IPS-15b (cell line): ENCODE measurements around the gene RADIL.

Source experiments
- H3K27me3 ChIP-seq: one replicate; pipeline ENCODE4 v1.6.1; 2013; ENCODE audit warnings: low read length; ENCODE audit not compliant: control insufficient read depth, insufficient read depth
- H3K36me3 ChIP-seq: one replicate; pipeline ENCODE4 v1.6.1; 2013; ENCODE audit warnings: low read length; ENCODE audit not compliant: control insufficient read depth, insufficient read depth
- H3K4me1 ChIP-seq: one replicate; pipeline ENCODE4 v1.6.1; 2013; ENCODE audit warnings: mild to moderate bottlenecking, low read length; ENCODE audit not compliant: control insufficient read depth, insufficient read depth
- H3K4me3 ChIP-seq: one replicate; pipeline ENCODE4 v1.5.1; 2013; ENCODE audit warnings: low read depth, low read length
- H3K9ac ChIP-seq: one replicate; pipeline ENCODE4 v1.6.1; 2013; ENCODE audit warnings: low read depth, mild to moderate bottlenecking, low read length
- H3K9me3 ChIP-seq: one replicate; pipeline ENCODE4 v1.6.1; 2013; ENCODE audit warnings: mild to moderate bottlenecking, low read length; ENCODE audit not compliant: control insufficient read depth, insufficient read depth

The RADIL gene

DNA sequence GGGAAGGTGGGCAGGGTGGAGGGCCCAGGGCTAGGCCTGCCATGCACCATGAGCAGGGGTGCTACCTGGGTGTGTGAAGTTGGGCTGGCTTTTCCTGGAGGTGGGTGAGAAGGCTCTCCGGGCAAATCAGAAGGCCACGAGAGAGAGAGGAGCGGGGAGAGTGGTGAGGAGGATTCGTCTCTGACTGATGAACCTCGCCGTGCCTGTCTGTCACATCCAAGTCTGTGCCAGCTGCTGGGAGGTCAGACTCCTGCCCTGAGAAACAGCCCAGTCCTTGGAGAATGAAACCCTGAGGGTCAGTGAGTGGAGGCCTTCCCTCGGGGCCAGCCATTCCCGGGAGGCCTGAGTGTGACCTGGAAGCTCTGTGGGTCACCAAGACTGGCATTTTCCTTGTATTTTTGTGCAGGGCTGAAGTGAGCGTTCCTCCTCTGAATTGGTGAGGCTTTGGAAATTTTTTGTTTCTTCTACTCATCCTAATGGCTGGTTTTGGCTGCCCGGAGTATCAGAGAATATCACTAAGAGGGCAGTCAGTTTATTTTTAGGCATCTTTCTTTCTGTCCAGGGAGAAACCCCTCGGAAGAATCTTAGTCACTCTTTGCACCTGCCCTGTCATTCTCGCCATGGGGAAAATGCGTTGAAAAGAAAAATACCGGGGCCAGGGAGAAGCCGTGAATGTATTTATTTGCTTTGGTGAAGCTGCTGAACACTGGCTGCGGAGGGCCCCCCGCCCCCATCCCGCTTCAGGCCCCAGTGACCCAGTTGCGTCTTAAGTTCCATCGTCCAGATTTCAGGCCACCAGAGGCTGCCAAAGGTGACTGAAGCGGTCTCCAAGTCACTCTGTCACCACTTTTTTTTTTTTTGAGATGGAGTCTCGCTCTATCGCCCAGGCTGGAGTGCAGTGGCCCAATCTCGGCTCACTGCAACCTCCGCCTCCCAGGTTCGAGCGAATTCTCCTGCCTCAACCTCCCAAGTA is 114.6 kb downstream of the RADIL start:
- H3K9me3 ChIP-seq: no peaks in the 10 kb centered on the region
- H3K27me3 ChIP-seq: no peaks in the 10 kb centered on the region
- peak overlapping the region; percentile 37 for H3K9ac ChIP-seq
- H3K4me3 ChIP-seq: no peak overlapping the region
- peaks cover 2% of the 10 kb centered on the region for H3K36me3 ChIP-seq
- no peaks in the 10 kb centered on the region for H3K4me1 ChIP-seq

DNA sequence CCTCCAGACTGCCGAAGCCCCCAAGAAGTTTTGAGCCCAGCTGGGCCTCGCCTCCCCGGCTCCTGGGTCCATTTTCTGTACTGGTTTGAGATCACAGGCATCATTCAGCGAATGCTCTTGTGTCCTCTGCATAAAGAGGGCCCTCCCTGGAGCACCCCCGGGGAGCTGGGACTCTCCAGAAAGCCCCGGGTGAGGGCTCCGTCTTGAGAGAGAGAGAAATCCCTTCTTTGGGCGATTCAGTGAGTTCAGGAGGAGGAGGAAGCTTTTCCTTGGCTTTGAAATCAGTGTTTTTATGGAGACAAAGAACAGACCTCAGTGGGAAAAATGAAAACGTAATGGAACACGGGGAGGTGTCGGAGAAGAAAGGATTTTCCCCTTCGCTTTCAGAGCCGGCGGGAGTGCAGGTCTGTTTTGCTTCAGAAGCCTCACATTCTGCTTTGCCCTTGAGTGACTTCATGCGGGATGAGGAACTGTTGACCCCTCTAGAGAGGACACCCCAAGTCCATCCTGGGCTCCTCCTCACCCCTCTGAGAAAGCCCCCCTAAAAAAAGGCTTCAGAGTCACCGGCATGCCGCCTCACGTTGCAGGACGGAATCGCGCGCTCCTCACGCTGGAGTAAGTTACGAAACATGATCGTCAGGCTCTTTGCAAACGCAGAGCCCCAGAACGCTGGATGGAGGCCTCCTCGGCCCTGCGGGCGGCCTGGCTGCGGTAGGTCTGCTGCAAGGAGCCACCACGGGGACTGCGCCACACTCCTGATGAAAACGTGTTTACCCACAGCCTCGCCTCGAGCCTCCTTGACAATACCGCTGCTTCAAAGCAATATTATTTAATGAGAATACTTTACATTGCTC is 116.6 kb downstream of the RADIL start:
- Histone ChIP-seq H3K36me3 (peaks cover 10% of the 10 kb centered on the region), H3K27me3 (no peaks in the 10 kb centered on the region), H3K9ac (no peak overlapping the region), H3K4me3 (no peak overlapping the region), H3K4me1 (no peaks in the 10 kb centered on the region), H3K9me3 (no peaks in the 10 kb centered on the region)

GRCh38 chr7:4765776-4766490 is 117.6 kb downstream of the RADIL start:
- Histone ChIP-seq H3K4me1 (no peaks in the 10 kb centered on the region), H3K9ac (no peak overlapping the region), H3K27me3 (no peaks in the 10 kb centered on the region), H3K9me3 (no peaks in the 10 kb centered on the region), H3K4me3 (no peak overlapping the region), H3K36me3 (peaks cover 10% of the 10 kb centered on the region)

DNA sequence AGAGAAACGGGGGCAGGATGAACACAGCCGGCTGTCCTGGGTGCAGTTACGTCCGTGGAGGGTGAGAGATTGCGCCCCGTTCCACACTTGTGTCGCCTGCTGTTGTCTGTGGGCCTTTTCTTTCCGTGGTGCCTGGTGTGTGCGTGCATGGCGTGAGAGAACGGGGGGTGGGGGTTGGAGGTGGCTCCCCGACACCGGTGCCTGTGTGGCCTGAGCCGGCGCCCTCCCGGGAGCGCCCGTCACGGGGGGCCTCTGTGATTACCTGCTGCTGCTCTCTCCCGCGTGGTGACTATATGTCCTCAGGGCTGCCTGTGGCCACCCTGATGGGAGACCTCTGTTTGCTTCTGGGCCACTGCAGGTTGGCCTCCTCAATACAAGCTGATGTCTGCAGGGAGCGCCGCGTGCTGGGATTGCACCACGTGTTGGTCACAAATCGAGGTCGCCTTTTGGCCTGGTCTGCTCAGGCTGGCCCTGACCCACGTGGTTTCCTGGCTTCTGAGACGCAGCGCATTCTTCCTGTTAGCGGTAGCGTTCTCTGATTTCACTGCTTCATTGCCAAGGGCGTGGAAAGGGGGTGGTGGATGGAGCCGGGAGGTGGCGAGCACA is 119.0 kb downstream of the RADIL start:
- Histone ChIP-seq H3K27me3 (no peaks in the 10 kb centered on the region), H3K4me3 (no peak overlapping the region), H3K9ac (no peak overlapping the region), H3K9me3 (no peaks in the 10 kb centered on the region), H3K4me1 (no peaks in the 10 kb centered on the region), H3K36me3 (peaks cover 10% of the 10 kb centered on the region)

DNA sequence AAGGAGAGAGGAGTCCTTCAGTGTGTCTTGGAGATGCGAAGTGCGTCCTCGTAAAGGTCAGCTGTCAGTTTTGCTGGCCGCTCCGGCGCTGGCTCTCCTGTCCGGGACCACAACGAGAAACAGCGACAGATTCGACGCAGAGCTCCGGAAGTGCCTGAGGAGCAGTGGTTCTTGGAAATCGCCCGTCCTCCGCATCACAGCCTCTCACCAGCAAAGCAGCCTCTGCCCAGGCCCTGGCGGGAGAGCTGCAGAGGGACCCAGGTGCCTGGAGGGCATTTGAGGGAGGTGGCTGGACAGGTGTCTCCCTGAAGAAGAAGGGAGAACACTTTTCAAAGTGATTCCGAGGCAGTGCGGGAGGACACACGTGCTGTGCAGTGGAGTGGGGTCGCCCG is 119.7 kb downstream of the RADIL start:
- peaks cover 10% of the 10 kb centered on the region for H3K36me3 ChIP-seq
- no peak overlapping the region for H3K4me3 ChIP-seq
- no peaks in the 10 kb centered on the region for H3K4me1 ChIP-seq
- no peaks in the 10 kb centered on the region for H3K9me3 ChIP-seq
- H3K9ac ChIP-seq: no peak overlapping the region
- no peaks in the 10 kb centered on the region for H3K27me3 ChIP-seq

DNA sequence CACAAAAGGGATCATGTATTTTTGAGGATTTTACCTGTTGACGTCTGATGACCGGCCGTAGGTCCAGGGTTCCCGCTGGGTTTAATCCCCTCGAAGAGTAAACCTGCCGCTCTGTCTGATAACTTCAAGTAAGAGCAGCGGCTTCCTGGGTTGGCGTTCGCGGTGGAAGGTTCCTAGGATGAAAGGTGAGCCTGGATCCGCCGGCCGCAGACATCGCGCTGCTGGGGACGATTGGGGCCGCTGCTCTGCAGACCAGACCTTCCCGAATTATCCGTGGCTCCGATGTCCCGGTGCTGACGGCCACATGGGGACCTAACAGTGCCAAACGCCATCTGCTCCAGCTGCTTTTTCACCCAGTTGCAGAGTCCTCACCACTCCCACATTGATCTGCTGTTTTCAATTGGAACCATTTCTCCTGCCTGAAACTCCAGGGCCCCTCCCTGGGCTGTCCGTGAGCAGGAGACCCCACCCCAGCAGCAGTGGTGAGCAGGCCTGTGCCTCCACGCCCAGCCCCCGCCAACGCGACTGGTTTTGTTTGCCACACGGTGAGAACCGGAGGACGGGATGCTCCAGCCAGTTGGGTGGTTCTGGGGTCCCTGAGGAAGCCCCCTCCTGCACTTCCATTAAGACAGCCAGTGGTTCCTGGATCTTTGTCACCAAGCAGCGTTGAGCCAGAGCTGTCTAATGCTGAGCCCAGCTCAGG is 120.3 kb downstream of the RADIL start:
- no peak overlapping the region for H3K9ac ChIP-seq
- H3K9me3 ChIP-seq: no peaks in the 10 kb centered on the region
- H3K4me1 ChIP-seq: no peaks in the 10 kb centered on the region
- no peak overlapping the region for H3K4me3 ChIP-seq
- H3K27me3 ChIP-seq: no peaks in the 10 kb centered on the region
- H3K36me3 ChIP-seq: peaks cover 10% of the 10 kb centered on the region

- H3K9me3 ChIP-seq: no peaks in the 10 kb centered on the region
- no peaks in the 10 kb centered on the region for H3K27me3 ChIP-seq
- H3K4me3 ChIP-seq: no peak overlapping the region
- H3K36me3 ChIP-seq: peaks cover 10% of the 10 kb centered on the region
- no peaks in the 10 kb centered on the region for H3K4me1 ChIP-seq
- H3K9ac ChIP-seq: no peak overlapping the region
These were observed 121.1 kb downstream of the RADIL start for GRCh38 chr7:4762121-4763055.

GRCh38 chr7:4760952-4761351 is 122.6 kb downstream of the RADIL start:
- H3K9me3 ChIP-seq: no peaks in the 10 kb centered on the region
- H3K36me3 ChIP-seq: peaks cover 16% of the 10 kb centered on the region
- no peaks in the 10 kb centered on the region for H3K27me3 ChIP-seq
- no peak overlapping the region for H3K9ac ChIP-seq
- no peaks in the 10 kb centered on the region for H3K4me1 ChIP-seq
- H3K4me3 ChIP-seq: no peak overlapping the region

DNA sequence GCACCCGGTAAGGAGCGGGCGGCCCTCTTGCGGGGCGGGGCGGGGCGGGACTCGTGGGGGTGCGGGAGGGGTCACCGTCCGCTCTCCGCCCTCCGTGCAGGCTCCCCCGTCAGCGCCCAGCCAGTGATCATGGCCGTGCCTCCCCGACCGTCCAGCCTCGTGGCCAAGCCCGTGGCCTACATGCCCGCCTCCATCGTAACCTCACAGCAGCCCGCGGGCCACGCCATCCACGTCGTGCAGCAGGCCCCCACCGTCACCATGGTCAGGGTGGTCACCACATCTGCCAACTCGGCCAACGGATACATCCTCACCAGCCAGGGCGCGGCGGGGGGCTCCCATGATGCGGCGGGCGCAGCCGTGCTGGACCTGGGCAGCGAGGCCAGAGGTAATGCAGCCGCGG is 124.3 kb downstream of the RADIL start:
- peaks cover 26% of the 10 kb centered on the region for H3K36me3 ChIP-seq
- H3K9ac ChIP-seq: no peak overlapping the region
- H3K9me3 ChIP-seq: no peaks in the 10 kb centered on the region
- H3K4me1 ChIP-seq: no peaks in the 10 kb centered on the region
- no peak overlapping the region for H3K4me3 ChIP-seq
- H3K27me3 ChIP-seq: no peaks in the 10 kb centered on the region

DNA sequence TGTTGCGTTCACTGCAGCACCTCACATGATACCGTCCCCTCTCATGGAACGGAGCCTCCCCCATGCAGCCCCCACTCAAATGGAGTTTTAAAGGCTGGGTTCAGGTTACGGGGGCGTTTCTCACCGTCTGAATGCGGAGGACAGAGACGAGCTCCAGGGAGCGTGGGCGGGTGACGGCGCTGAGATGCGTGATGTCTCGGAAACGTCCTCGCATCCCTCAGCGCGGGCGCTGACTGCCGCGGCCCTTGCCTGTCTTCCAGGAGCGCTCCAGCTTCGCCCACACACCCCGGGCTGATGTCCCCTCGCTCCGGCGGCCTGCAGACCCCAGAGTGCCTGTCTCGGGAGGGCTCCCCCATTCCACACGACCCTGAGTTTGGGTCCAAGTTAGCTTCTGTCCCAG is 124.7 kb downstream of the RADIL start:
- Histone ChIP-seq H3K4me3 (no peak overlapping the region), H3K9me3 (no peaks in the 10 kb centered on the region), H3K36me3 (peaks cover 24% of the 10 kb centered on the region), H3K27me3 (no peaks in the 10 kb centered on the region), H3K4me1 (no peaks in the 10 kb centered on the region), H3K9ac (no peak overlapping the region)
